Stomach (tissue), 9 donors: ENCODE results near the gene WNT5A. TPM values are rescaled to one million over a fixed set of nuclear protein-coding genes. Genes with fewer than 3 reads are reported as not detected.
A peak's percentile ranks its signal among the peaks of the same experiment; 100 is the strongest.

Experiments
- DNase-seq, 2 donors: peaks; one replicate each; pipeline versions ENCODE4 v3.0.0 to v3.0.0-alpha.2; 2013 to 2019
- H3K27ac ChIP-seq, 5 donors: fragments of 200-600 bp in 4 of 5; sonication (generic) in 4 of 5; one replicate each; pipeline ENCODE4 v1.5.1; 2013 to 2019; ENCODE audit warnings: mild to moderate bottlenecking in 1 of 5, moderate library complexity in 1 of 5
- H3K27me3 ChIP-seq, 3 donors: fragments of 200-600 bp; sonication (generic); one replicate each; pipeline ENCODE4 v1.5.1; 2017 to 2019; ENCODE audit warnings: mixed run types in 1 of 3
- H3K36me3 ChIP-seq, 4 donors: fragments of 200-600 bp; sonication (generic); 1 replicate in 3 of 4; 2 replicates in 1 of 4; pipeline ENCODE4 v1.5.1; 2016 to 2019
- H3K4me1 ChIP-seq, 4 donors: fragments of 200-600 bp; sonication (generic); one replicate each; pipeline ENCODE4 v1.5.1; 2016 to 2019
- H3K4me3 ChIP-seq, 4 donors: fragments of 200-600 bp; sonication (generic) in 3 of 4; one replicate each; pipeline ENCODE4 v1.5.1; 2016 to 2019; ENCODE audit warnings: mild to moderate bottlenecking in 1 of 4
- H3K9me3 ChIP-seq, 4 donors: fragments of 200-600 bp; sonication (generic); one replicate each; pipeline ENCODE4 v1.5.1; 2016 to 2019
- CTCF ChIP-seq, 7 experiments: fragments of 450-650 bp in 4 of 7; fragments of 200-600 bp in 3 of 7; sonication (generic) in 3 of 7; IDR thresholded peaks; one replicate each; pipeline ENCODE4 v1.5.1; 2016 to 2019; ENCODE audit warnings: antibody characterized with exemption in 7 of 7, control low read depth in 2 of 7, mild to moderate bottlenecking in 1 of 7
- EP300 ChIP-seq: sonication (generic); formaldehyde crosslinking; IDR thresholded peaks from one replicate; pipeline ENCODE4 v1.6.1; 2017; ENCODE audit warnings: antibody characterized with exemption
- POLR2A ChIP-seq, 4 donors: fragments of 450-650 bp; IDR thresholded peaks; one replicate each; pipeline ENCODE4 v1.6.1; 2016; ENCODE audit warnings: antibody characterized with exemption in 4 of 4, control low read depth in 2 of 4, mild to moderate bottlenecking in 1 of 4, moderate library complexity in 1 of 4
- POLR2AphosphoS5 ChIP-seq, 3 donors: sonication (generic); formaldehyde crosslinking; IDR thresholded peaks; one replicate each; pipeline ENCODE4 v1.6.1; 2016; ENCODE audit warnings: antibody characterized with exemption in 3 of 3
- WGBS, 5 donors: extraction: QIAGEN DNeasy Blood & Tissue Kit in 3 of 5; methylation state at CpG; one replicate each; pipeline versions ENCODE4 v1.1.5 to v1.1.7; 2013 to 2018; 5-methylcytosine and 5-hydroxymethylcytosine counted together
- intact Hi-C: fragments of 100-400 bp; cut with DNase I; formaldehyde crosslinking; loops from one replicate; pipeline ENCODE4 v1.15.1; 2023; ENCODE audit warnings: low total_unique reads
- polyA plus RNA-seq, 3 donors: library from polyadenylated mRNA; stranded (reverse); fragments of 200-250 nt; gene quantifications; one replicate each; pipeline ENCODE4 v1.2.3, GENCODE V29; 2013
- total RNA-seq, 5 donors: library from RNA; depleted of rRNA; stranded (reverse); fragments of >200 nt; gene quantifications; one replicate each; pipeline versions ENCODE4 v1.1.0 to v1.2.3, GENCODE V29; 2014 to 2016
- donor health status: healthy with polysubstance abuse.
- donor health status: Bipolar disorder and iron deficiency.
- donor health status: healthy.

WNT5A gene
- total and polyA plus RNA-seq, 8 donors: 1.2 to 44.2 (median 4.9) TPM

- Histone ChIP-seq H3K4me3 (no peak overlapping the region), H3K9me3 (no peaks in the 10 kb centered on the region), H3K36me3 (peaks cover 0 to 6% (median 2%) of the 10 kb centered on the region in 4 donors), H3K27me3 (no peaks in the 10 kb centered on the region), H3K4me1 (peaks cover 0 to 6% (median 0%) of the 10 kb centered on the region in 4 donors), H3K27ac (no peak overlapping the region)
- peak in 1 of 2 donors; percentile 19 for DNase-seq
- intact Hi-C loops: no loop called here
- TF ChIP-seq EP300 (no peak), CTCF (IDR thresholded peaks at IDR 0.05) (no peak), POLR2A (IDR thresholded peaks at IDR 0.05) (no peak)
- WGBS, 5 donors: 78 to 88% (median 84%) methylated on average over 2 of the region's 2 CpGs
These were observed 20.0 kb downstream of the WNT5A start for GRCh38 chr3:55467099-55467498.

- 84 to 93% (median 88%) methylated on average over 3 of the region's 3 CpGs for WGBS, 5 donors
- TF ChIP-seq POLR2AphosphoS5 (IDR thresholded peaks at IDR 0.05) (no peak), EP300 (no peak), POLR2A (IDR thresholded peaks at IDR 0.05) (no peak), CTCF (IDR thresholded peaks at IDR 0.05) (no peak)
- Histone ChIP-seq H3K4me1 (peaks cover 0 to 6% (median 0%) of the 10 kb centered on the region in 4 donors), H3K4me3 (no peak overlapping the region), H3K9me3 (no peaks in the 10 kb centered on the region), H3K27ac (no peak overlapping the region), H3K27me3 (no peaks in the 10 kb centered on the region), H3K36me3 (peaks cover 0 to 6% (median 2%) of the 10 kb centered on the region in 4 donors)
- DNase-seq: no peak
- intact Hi-C loops: no loop called here
These were observed 20.6 kb downstream of the WNT5A start for GRCh38 chr3:55466526-55466925.

DNA sequence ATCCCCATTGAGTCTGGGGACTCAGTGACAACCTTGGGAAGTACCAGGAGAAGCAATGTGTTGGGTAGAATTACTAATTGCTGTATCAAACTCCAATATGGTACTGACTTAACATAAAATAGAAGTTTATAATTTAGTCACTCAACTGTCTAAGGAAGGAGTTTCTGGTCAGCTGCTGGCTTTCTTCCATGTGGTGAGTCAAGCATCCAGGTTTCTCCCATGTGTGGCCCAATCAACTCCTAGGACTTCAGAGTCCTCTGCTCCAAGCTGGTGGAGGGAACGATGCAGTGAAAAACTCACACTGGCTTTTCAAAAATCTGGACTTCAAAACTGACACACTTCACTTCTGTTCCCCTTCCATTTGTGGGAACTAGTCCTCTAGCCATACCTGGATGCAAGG is 25.2 kb downstream of the WNT5A start:
- Histone ChIP-seq H3K27me3 (no peaks in the 10 kb centered on the region), H3K27ac (no peak overlapping the region), H3K4me3 (no peak overlapping the region), H3K9me3 (no peaks in the 10 kb centered on the region), H3K36me3 (no peaks in the 10 kb centered on the region), H3K4me1 (no peaks in the 10 kb centered on the region)
- TF ChIP-seq EP300 (no peak), POLR2A (IDR thresholded peaks at IDR 0.05) (no peak), POLR2AphosphoS5 (IDR thresholded peaks at IDR 0.05) (no peak), CTCF (IDR thresholded peaks at IDR 0.05) (no peak)
- intact Hi-C loops: no loop called here
- WGBS, 5 donors: 73 to 100% (median 95%) methylated on average over 1 of the region's 1 CpG
- no peak for DNase-seq

DNA sequence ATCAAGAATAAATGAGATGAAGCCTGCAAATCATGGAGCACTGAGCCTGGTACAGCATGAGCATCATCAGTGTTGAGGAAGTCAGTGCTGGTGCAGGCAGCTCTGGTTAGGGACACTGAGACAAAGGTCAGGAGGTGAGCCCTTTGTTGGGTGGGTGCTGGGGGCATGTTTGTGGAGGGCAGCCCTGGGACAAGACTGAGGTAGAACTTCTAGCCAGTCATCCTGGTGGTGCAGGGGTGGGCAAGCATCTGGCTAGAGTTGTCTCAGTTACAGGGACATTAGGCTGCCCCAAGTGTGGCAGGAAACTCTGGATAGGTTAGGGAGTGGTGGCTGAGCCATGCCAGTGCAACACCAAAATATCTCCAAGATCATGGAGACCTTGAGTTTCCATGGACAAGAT is 27.3 kb downstream of the WNT5A start:
- Histone ChIP-seq H3K4me3 (no peak overlapping the region), H3K27me3 (no peaks in the 10 kb centered on the region), H3K27ac (no peak overlapping the region), H3K9me3 (no peaks in the 10 kb centered on the region), H3K4me1 (no peaks in the 10 kb centered on the region), H3K36me3 (no peaks in the 10 kb centered on the region)
- no peak for DNase-seq
- no peak for TF ChIP-seq POLR2A (IDR thresholded peaks at IDR 0.05)
- TF ChIP-seq POLR2AphosphoS5 (IDR thresholded peaks at IDR 0.05): no peak
- TF ChIP-seq EP300: no peak
- TF ChIP-seq CTCF (IDR thresholded peaks at IDR 0.05): no peak
- intact Hi-C loops: no loop called here
